HG02571 (cell line): ENCODE measurements around the gene NEIL3.

Source experiments
- ATAC-seq: cut with Tn5 transposase; IDR thresholded peaks from one replicate; pipeline ENCODE4 v1.9.1; 2021; ENCODE audit warnings: mild to moderate bottlenecking, moderate library complexity; ENCODE audit not compliant: unreplicated experiment

The NEIL3 gene

GRCh38 chr4:177410566-177410965, 100.9 kb downstream of the NEIL3 start:
- no peak for ATAC-seq

GRCh38 chr4:177411996-177412395, 102.3 kb downstream of the NEIL3 start:
- no peak for ATAC-seq
